Activated CD8-positive, alpha-beta memory T cell treated with anti-CD3 and anti-CD28 coated beads, Interleukin-2, amount 50 U/mL, for 1 hour (primary cell): ENCODE results near the gene PKNOX2.

ENCODE experiments used
- DNase-seq: peaks from one replicate; pipeline ENCODE4 v3.0.0-alpha.2; 2020; ENCODE audit errors: extremely low read depth

PKNOX2 gene

DNA sequence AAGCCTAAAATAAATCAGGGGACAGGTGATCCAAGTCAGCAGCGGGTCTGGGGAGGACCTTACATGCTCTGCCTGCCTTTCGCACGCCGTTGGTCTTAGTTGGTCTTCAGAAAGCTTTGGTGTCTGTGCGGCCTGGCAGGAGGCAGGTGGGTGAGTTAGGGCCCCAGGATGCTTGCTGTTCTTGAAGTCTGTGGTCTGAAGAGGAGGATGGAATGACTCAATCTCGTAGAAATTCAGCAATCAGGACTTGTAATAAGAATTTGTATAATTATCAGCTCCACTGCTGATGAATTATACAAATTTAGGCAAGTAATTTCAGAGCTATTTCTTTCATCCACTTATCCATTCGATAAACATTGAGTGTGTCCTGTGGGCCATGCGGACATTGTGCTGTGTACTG, 193.0 kb downstream of the PKNOX2 start:
- no peak for DNase-seq

DNA sequence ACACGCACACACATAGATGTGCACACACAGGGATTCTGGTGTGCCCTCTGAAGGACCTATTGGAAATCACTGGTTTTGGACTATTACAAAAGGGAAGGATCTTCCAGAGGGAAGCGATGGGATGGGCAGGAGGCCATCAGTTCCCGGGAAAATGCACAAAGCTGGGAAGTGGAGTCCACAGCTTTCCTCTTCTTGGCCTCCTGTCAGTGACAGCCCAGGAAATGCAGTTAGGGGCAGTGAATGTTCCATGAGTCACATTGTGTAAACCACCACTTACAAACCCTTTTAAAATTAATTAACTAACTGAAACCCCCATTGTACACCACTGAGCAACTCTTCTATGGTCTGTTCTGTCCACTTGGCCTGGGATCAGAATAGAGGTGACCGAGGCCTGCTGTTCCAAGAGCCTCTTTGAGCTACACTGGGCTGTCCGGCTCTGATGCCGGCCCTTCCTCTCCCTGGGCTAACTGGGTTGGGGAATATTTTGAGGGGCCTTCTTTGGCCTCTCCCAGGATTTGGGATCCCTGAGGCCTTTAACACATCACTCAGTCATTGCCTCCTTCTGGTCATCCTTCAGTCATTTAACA, 193.8 kb downstream of the PKNOX2 start:
- no peak for DNase-seq

DNA sequence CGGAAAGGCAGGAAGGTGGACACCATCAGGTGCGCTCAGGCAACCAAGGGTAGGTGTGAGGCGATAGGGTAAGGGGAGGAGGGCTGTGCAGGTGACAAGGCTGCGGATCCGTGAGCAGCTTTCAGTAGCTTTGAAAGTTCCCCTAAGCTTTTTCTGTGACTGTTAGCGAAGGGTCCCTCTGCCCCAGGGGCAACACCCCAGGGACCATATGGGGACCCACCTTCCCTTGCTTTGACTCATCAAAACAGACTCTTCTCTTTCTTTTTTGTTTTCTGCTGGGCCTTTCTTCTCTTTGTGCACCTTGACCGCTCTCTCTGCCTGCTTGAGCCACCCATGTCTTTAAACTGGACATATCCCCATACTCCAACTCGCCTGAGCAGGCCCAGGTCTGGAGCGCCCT, 194.6 kb downstream of the PKNOX2 start:
- DNase-seq, result no peak

DNA sequence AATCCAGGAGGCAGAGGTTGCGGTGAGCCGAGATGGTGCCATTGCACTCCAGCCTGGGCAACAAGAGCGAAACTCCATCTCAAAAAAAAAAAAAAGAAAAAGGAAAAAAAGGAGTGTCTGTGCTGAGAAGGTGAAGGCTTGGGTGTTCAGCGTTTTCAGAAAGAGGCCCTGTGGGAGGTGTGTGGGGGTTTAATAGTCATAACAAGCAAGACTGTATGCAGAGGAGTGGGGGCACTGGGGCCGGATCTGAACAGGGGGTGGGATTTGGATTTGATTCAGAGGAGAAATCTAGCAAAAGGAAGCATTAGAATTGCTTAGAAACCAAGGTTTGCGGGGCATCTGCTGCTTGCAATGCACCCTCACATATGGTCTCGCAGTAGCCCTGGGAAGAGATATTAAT, 195.5 kb downstream of the PKNOX2 start:
- DNase-seq, result no peak

DNA sequence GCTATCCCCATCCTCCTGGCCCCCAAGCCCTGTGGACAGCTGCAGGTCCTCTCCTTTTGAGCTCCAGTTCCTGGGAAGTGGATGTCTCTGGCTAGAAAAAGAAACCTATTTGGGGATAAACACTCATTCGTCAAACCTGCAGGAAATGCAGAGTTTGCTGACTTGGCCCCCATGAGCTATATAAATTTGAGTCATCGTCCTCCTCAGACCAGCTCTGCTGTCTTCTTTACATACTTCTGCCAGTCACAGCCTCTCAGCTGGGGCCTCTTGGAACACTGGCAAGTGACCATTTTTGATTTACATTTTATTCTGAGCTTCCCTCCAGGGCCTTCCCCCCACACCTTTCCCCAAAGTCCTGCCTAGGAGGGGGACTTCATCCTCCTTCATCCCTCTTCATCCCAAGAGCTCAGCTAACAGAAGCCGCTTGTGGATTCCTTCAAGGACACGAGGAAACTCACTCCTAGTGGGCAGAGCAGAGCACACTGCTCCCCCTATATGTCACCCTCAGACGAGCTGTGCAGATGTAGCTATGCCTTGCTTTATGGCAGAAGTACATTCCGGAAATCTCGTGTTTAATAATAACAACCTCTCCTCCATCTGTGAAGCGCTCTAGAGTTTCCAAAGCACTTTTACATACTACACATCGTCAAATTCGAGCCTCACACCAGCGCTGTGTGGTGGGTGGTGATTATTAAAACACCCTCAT, 199.7 kb downstream of the PKNOX2 start:
- no peak for DNase-seq

DNA sequence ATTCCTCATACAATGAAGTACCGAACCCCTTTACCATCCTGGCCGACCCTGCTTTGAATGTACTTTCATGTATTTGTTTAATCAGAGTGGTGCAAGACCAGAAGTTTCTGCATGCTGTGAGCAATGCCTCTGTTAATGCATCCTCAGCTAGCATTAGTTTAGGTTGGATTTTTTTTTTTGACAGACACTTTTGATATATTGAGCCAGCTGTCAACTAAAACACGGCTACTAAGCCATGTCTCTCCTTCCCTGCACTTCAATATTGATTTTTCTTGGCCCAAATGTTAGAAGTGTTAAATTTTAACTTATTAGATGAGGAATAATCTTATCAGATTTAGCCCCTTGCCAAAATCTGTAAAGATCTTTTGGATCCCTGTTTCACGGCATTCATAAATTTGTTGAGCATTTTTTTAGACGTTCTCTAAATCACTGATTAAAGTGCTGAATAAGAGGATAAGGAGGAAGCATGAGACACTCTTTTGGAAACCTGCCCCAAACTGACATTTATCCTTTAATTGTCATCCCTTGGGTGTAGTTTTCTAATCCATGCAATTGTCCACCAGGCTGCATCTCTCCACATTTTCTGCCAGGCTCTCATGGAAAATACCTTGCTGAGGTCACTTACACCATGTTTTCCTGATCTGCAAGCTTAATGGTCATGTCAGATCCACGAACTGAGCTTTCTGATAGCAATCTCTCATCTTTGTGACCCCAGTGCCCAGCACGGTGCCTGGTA, 200.8 kb downstream of the PKNOX2 start:
- no peak for DNase-seq

DNA sequence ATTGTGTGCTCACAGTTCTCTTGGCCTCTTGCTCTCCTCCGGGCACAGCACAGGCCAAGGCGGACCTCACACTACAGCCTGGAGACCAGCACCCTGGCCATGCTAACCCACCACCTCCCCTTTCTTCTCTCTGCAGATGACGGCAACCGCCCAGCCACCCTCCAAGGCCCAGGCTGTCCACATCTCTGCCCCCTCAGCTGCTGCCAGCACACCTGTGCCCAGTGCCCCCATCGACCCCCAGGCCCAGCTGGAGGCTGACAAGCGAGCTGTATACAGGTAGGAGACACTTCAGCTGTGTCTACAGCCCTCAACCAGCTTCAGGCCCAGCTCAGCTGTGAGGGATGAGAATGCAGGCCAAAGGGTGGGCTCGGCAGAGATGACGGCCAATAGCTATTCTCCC, 203.2 kb downstream of the PKNOX2 start:
- no peak for DNase-seq

DNA sequence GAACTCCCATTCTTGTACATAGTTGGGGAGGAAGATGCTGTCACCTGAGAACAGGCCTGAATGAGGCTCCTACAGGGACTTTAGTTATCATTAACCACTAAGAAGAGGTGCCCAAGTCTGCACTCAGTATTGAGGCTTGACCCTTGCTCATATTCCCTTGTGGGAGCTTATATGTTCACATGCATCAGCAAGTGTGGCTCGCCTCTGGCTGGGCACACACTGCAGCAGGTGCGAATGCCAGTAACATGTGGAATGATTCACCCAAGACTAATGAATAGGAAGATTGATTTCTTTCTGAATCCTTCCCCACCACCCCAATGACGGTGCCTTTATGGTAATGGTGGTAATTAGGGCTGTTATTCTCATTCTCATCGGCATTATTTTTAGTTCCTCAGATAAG, 204.2 kb downstream of the PKNOX2 start:
- no peak for DNase-seq

DNA sequence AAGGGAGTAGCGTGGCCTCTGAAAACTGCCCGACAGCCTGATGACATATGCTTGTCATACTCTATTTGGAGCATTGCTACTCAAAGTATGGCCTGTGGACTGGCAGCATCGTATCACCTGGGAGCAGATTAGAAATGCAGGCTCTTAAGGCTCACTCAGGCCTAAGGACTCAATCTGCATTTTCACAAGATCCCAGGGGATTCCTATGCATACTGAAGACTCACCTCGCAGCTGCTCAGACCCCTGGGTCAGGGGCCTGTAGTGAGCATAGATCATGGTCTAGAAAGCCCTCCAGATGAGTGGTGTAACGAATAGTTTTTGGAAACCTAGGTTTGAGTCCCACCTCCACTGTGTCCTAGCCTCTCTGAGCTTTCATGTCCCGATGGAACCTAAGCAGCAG, 205.3 kb downstream of the PKNOX2 start:
- no peak for DNase-seq

DNA sequence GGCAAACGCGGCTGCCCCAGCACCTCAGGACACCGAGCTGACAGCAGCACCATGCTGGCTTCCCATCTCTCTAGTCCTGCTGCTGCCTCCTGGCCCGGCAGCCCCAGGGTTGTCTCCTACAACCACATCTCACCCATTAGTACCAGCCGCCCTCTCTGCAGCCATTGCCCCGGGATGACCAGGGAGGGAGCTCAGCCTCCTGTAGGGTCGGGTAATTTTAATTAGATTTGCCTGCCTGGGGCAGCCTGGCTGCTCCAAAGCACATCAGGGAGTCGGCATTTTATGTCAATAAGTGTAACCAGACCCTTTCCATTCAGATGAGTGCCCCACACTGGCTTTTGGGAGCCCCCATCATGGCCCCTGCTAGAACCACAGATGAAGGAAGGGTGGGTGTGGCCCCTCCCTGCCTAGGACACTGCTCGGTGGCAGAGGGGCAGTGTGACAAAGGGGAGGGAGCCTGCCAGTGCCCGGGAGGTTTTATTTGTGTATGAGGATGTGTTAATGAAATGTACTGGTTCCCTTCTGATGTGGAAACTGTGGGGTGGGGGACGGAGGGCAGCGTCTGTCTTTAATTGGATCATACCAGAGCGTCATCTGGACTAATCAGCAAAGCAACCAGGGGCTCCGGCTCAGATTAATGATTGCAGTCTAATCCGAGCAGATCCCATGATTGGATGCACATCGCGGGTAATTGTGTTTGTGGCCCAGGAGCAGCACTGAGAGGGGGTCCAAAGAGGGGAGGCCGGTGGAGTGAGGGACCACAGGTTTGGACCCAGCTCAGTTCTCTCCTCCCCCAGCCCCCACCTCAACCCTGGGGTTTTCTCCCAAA, 206.2 kb downstream of the PKNOX2 start:
- DNase-seq, result no peak

DNA sequence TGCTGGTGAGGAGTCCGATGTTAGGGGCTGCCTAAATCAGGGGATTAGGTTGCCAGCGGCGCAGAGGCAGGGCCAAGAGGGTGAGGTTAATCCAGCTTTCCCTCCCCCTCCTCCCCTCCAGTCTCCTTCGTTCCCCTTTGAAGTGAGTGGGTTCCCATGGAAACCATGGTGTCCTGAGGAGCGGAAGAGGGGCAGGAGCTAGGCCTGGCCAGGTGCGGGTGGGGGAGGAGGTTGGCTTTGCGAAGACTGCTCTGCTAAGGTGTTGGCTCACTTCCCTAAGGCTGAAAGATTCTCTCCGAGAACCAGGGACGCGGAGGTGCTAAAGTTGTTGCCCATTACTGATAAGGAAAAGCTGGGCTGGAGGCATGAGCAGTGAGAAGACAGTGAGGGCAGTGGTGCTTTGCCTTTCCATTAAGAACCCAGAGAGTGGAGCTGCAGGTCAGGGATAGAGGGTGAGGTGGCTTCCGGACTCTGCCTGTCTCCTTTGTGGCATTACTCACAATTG, 206.9 kb downstream of the PKNOX2 start:
- DNase-seq, result no peak

DNA sequence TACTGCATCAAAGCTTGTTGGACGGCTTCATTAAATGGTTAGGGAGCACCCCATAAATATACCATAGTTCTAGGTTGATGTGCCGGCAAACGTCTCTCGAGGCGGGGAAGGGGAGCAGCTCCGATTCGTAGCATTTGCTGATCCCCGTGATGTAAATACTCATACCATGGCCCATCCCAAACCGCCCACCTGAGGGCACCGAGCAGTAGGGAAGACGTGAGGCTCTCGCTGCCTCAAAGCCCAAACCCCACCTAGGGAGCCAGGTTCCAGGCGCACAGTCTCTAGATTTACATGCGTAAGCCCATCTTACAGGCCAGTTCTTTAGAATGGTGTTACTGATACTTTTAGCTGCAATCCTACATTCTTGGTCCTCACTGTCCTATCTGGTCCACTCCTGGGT, 207.5 kb downstream of the PKNOX2 start:
- DNase-seq, result no peak

DNA sequence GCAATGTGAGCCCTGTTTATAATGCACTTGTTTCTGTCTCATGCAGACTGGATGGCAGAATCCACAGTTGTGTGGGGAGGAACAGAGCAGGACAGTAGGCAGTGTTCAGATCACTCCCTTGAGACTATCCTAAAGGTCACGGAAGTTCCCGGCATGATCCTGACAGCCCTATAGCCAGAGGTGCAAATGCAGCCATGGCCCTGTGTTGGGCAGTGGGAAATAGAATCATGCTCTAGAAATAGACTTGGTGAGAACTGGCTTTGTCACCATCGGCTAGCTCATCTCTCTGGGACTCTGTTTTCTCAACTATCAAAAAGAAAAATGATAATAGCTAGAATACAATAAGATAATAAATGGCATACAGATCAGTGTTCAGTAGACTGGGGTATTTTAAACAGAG, 208.4 kb downstream of the PKNOX2 start:
- no peak for DNase-seq

DNA sequence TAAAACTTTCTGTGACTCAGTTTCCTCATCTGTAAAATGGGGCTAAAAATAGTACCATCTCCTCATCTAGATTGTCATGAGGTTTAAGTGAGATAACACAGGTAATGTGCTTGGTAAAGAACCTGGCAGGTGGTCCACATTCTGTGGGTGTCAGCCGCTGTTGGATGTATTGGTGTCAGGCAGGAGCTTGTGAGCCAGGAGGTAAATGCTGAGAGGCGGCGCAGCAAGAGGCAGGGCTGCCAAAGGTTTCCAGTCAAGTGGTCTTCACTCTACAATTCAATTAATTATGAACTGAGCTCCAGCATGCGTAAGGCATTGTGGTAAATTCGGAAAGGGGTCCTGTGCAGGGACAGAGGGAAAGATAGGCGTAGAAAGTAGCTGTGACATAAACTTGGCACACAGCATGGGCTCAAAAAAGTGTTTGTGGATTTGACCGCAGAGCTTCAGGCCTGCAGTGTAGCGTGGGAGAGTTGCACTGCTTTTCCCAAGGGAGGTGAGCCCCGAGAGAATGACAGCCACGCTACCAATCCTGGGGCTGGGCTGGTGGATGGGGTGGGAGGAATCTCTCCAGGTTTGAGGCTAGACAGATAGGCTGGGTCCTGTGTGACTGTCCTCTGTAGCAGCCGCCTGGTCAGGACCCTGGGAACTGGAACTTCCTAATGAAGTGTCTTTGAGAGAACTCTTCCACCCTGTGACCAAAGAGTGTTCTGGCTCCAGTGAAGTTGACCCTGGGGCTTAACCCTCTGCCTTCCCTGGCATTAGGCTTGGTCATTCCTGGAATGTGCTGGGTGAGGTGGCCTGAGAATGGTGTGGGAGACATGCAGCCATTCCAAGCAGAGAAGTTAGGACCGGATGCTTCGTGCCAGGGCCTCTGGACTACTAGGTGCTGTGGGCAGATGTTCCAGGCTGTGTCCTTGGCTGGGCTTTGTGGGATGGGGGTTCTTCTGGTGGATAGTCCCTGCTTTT, 209.2 kb downstream of the PKNOX2 start:
- no peak for DNase-seq

DNA sequence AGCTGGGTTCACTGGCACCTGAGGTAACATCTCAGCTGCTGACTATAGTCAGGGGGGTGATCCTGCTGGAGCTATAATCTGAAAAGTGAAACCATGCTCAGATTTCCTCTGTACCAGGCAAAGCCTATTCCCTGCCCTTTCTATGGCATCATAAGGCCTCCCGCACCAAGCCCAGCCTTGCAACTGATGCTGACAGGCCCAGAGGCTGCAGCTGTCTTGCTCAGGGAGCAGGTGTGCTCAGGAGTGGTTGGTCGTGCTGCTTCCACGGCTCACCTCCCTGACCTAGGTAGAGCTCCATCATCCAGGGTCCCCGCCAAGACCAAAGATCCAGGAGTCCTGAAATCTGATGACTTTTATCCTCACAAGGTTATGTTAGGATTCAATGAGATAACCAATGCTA, 209.8 kb downstream of the PKNOX2 start:
- DNase-seq, result no peak

DNA sequence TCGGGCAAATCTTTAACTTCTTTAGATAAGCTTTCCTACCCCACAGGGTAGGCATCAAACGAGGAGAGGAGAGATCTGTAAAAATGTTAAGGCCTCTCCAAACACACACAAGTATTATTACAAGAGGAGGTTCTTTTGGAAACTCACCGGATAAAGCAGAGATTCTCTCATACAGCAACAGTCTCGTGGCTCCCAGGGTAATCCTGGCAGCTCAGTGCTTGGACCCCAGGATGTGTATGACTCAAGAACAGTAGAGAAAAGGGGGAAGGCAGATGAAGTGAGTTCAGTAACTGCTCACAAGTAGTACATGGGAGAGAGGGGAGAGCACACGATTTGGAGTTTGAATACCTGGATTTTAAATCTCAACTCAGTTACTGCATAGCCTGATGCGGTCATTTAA, 210.6 kb downstream of the PKNOX2 start:
- no peak for DNase-seq

DNA sequence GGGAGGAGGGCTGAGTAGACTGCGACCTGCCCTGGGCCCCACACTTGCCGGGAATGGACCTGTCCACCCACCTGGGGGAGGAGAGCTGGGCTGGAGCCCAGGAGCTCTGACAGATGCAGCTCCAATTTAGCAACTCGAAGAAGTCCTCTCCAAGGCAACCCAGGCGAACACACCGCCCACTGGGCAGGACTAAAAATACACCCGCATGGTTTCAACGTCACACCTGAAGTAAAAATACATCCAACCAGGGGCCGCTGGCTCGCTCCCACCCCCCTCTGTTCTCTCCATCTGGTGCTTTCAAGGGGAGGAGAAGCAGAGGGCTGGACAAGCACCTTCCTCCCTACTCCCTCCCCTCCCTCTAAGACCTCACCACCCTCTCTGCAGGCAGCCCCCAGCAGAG, 211.6 kb downstream of the PKNOX2 start:
- DNase-seq, result no peak

DNA sequence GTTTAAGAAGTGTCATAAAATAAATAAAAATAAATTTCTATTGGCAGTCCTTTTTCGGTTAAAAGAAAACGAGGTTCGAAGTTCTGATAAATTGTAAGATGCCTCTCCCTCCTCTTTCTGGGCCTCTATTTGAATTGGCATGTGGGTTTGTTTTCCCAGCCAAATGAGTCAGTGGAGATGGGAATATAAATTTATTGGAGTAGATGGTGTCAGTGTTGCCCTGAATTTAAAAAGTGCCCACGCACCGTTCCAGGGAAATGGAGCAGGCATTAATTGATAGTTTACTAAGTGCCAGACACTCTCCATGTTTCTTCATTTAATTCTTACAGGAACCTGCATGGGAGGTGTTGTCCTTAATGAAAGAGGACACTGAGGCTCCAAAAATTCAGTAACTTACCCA, 212.3 kb downstream of the PKNOX2 start:
- no peak for DNase-seq

DNA sequence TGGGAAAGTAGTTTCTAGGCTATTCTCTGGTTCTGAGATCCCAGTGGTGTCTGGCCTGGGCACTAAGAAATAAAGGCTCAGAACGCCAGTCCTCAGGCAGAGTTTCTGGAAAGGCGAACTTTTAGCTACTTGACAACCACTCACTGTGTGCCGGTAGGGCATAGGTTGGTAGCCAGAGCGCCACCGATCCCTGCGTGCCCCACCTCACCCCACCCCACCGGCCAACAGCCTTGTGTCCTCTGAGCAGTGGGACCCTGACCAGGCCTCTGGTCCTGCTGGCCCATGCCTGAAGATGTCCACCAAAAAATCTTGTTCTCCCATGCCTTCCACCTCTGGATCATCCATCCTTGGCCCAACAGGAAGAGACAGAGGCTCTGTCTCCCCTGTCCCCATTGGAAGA, 213.5 kb downstream of the PKNOX2 start:
- no peak for DNase-seq

DNA sequence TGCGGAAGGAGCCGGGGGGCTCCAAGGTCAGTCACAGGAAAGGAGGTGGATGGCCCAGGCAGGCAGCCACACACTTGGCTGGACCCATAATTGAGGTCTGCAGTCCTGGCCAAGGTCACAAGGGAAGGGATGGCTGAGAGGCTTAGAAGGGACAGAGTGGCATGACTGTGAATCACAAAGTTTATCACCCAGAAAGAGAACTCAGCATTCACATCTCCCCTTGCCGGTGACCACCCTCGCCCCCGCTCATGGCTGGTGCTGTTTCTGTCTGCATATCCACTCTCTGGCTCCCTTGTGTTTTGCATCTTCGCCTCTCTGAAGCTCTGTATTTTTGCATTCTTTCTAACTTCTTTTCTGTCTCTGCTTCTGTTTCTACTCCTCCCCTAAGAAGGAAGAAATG, 214.0 kb downstream of the PKNOX2 start:
- DNase-seq, result no peak

DNA sequence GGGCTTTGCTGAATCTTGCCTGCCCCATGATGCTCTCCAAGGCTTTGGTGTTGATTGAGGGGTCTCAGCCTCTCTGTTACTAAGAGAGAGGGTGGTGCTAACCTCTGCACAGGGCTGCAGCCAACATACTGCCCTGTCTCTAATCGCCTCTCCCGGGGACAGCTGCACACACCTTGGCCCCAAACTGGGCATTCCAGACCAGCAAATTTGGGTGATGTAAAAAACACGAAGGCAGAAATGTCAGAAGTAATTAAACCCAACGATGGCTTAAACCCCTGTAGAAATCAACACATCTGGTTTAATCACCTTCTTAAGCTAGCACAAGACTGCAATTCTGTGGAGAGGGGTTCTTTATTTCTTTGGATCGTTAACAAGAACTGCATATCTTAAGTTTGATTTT, 215.0 kb downstream of the PKNOX2 start:
- DNase-seq, result no peak
